ENCODE data around the gene TMEM221. TPM values are rescaled to one million over a fixed set of nuclear protein-coding genes. Genes with fewer than 3 reads are reported as not detected.
"Not testable (repeated sequence)": the region's sequence is repeated elsewhere in the genome, so short reads cannot be mapped to it uniquely, and the experiment has no call there.

The TMEM221 gene
- total RNA-seq, 2 experiments from 2014 or later = not detected

DNA sequence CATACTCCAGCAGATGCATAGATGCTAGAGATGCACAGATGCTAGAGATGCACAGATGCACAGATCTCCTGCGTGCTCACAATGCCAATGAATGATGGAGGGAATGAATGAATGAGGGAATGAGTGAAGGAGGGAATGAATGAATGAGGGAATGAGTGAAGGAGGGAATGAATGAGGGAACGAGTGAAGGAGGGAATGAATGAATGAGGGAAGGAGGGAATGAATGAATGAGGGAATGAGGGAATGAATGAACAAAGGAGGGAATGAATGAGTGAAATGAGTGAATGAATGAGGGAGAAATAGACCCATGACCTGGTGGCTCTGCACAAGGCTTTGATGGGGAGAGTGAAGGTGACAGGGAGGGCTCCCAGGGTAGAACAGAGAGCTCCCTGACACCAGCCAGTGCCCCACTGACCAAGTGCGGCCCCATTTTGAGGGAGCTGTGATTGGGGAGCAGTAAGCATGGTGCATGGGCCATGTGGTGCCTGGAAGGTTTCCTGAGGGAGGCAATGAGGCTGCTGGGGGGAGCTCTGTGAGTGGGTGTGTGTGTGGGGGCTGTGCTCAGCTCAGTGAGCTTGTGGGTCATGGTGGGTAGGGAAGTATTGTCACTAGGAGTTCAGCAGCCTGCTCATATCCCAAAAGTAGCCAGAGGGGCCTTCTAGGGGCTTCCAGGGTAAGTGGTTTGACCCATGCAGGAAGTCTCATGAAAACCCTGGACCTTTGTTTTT lies 34.6 kb upstream of the TMEM221 start:
- TF ChIP-seq, protein P1, sequence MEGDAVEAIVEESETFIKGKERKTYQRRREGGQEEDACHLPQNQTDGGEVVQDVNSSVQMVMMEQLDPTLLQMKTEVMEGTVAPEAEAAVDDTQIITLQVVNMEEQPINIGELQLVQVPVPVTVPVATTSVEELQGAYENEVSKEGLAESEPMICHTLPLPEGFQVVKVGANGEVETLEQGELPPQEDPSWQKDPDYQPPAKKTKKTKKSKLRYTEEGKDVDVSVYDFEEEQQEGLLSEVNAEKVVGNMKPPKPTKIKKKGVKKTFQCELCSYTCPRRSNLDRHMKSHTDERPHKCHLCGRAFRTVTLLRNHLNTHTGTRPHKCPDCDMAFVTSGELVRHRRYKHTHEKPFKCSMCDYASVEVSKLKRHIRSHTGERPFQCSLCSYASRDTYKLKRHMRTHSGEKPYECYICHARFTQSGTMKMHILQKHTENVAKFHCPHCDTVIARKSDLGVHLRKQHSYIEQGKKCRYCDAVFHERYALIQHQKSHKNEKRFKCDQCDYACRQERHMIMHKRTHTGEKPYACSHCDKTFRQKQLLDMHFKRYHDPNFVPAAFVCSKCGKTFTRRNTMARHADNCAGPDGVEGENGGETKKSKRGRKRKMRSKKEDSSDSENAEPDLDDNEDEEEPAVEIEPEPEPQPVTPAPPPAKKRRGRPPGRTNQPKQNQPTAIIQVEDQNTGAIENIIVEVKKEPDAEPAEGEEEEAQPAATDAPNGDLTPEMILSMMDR (IDR thresholded peaks at IDR 0.05) = no peak
- ChIA-PET POLR2A (no interaction called here), CTCF (interaction anchor here (0.6 to 1.1 kb wide), 2 partner anchors 14 to 17 kb away, joined by 3 read pairs; no protein-coding TSS in a partner anchor)
- no peak for DNase-seq
- H3K27me3 Mint-ChIP-seq = no peaks in the 10 kb centered on the region
- no peak overlapping the region for H3K4me3 Mint-ChIP-seq
- intact Hi-C loops (cut with micrococcal nuclease) = no loop called here
- no peaks in the 10 kb centered on the region for H3K36me3 Mint-ChIP-seq (ENCODE audit: low read depth)
- peaks cover 10% of the 10 kb centered on the region for H3K4me1 Mint-ChIP-seq (ENCODE audit: low read depth)
- ATAC-seq = no peak
- no peaks in the 10 kb centered on the region for H3K9me3 Mint-ChIP-seq
- no peak overlapping the region for H3K27ac Mint-ChIP-seq

DNA sequence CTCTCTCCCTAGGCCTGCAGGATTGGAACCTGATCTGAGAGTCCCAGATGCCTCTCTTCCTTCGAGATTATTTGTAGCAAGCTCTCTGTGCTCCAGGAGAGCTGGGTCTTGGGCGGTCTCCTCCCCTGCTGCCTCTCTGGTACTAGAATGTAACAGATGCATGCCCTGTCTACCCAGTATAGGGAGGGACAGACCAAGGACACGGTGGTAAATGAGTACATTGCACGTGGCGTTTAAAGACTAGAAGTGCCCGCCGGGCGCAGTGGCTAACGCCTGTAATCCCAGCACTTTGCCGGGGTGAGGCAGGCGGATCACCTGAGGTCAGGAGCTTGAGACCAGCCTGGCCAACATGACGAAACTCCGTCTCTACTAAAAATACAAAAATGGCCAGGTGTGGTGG lies 33.5 kb upstream of the TMEM221 start:
- no peak overlapping the region for H3K27ac Mint-ChIP-seq
- H3K4me3 Mint-ChIP-seq = no peak overlapping the region
- H3K4me1 Mint-ChIP-seq (ENCODE audit: low read depth) = peaks cover 3% of the 10 kb centered on the region
- ATAC-seq (no peak), DNase-seq (no peak)
- CTCF ChIA-PET = interaction anchor here (3.8 kb wide), 1 partner anchor 14 kb away, joined by 20 read pairs; no protein-coding TSS in a partner anchor
- POLR2A ChIA-PET = no interaction called here
- H3K36me3 Mint-ChIP-seq (ENCODE audit: low read depth) = no peaks in the 10 kb centered on the region
- H3K9me3 Mint-ChIP-seq = no peaks in the 10 kb centered on the region
- H3K27me3 Mint-ChIP-seq = no peaks in the 10 kb centered on the region
- intact Hi-C loops (cut with micrococcal nuclease) = no loop called here
- TF ChIP-seq, protein P1 (IDR thresholded peaks at IDR 0.05) = no peak

DNA sequence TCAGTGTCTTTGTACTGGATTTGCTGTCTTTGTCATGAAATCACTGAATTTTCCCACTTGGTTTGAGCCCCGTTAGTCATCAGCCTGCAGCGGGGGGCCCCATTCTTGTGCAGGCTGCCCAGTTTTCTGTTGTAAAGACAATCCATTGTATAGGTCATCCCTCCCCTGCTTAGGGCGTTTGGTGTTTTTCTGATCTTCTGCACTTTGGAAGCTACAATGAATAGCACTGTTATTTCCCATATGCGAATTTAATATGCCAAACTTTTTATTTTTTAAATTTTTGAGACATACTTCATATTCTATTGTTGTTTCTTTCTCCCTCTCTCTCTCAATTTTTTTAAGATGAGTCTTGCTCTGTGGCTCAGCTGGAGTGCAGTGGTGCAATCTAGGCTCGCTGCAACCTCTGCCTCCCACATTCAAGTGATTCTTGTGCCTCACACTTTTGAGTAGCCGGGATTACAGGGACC lies 30.9 kb upstream of the TMEM221 start:
- CTCF ChIA-PET = interaction anchor here (1.7 to 3.9 kb wide), 3 partner anchors 8 to 17 kb away, joined by 4 to 20 read pairs (median 15); no protein-coding TSS in a partner anchor
- Mint-ChIP-seq H3K27me3 (no peaks in the 10 kb centered on the region), H3K36me3 (ENCODE audit: low read depth) (no peaks in the 10 kb centered on the region)

DNA sequence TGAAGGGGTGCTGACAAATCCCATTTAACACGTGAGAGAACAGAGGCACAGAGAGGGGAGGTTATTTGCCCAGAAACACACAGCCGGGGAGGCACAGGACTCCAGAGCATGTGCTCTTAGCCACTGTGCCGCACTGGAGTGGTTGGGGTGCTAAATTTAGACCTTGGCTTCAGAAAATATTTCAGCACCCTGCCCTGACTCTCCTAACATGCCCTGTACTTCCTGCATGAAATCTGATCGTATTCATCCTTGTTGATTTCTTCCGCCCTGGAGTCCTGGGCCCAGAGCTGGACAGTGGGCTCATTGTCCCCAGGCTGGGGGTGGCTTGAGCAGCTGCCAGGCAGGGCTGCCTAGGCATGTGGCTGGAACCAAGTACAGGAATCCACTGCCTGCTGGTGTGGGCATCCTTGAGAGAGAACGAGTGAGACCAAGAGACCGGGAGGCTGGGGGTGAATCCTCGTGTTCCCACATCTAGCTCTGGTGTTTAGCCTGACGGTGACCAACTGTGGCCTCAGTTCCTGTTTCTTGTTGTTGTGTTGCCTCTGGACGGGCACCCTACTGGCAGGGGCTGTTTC lies 27.2 kb upstream of the TMEM221 start:
- Mint-ChIP-seq H3K36me3 (ENCODE audit: low read depth) (no peaks in the 10 kb centered on the region), H3K27me3 (no peaks in the 10 kb centered on the region), H3K4me1 (ENCODE audit: low read depth) (peaks cover 15% of the 10 kb centered on the region), H3K9me3 (no peaks in the 10 kb centered on the region), H3K27ac (no peak overlapping the region), H3K4me3 (no peak overlapping the region)
- ChIA-PET POLR2A (no interaction called here), CTCF (interaction anchor here (0.6 to 1.1 kb wide), 4 partner anchors 10 to 97 kb away, joined by 3 read pairs; no protein-coding TSS in a partner anchor)
- no peak for DNase-seq
- TF ChIP-seq, protein P1 (IDR thresholded peaks at IDR 0.05) = no peak
- intact Hi-C loops (cut with micrococcal nuclease) = no loop called here
- no peak for ATAC-seq

More for the DNA sequence above, 30.9 kb upstream of the TMEM221 start:
- intact Hi-C loops (cut with micrococcal nuclease) = no loop called here
- POLR2A ChIA-PET = interaction anchor here (0.6 kb wide), 1 partner anchor 32 kb away, joined by 3 read pairs; the partner anchor contains the start of gene PGLS
- TF ChIP-seq, protein P1 (IDR thresholded peaks at IDR 0.05) = no peak
- DNase-seq (no peak), ATAC-seq (no peak)
- H3K9me3 Mint-ChIP-seq = no peaks in the 10 kb centered on the region
- H3K4me3 Mint-ChIP-seq = no peak overlapping the region
- H3K4me1 Mint-ChIP-seq (ENCODE audit: low read depth) = peaks cover 3% of the 10 kb centered on the region
- no peak overlapping the region for H3K27ac Mint-ChIP-seq

DNA sequence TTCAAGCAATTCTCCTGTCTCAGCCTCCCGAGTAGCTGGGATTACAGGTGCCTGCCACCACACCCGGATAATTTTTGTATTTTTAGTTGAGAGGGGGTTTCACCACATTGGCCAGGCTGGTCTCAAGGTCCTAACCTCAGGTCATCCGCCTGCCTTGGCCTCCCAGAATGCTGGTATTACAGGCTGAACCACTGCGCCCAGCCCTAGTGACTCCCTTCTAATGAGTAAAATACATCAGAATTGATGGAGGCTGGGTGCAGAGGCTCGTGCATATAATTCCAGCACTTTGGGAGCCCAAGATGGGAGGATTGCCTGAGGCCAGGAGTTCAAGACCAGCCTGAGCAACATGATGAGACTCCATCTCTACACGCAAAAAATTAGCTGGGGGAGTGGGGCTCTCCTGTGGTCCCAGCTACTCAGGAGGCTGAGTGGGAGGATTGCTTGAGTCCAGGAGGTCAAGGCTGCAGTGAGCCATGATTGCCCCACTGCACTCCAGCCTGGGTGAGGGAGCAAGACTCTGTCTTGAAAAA lies 26.6 kb upstream of the TMEM221 start:
- H3K27me3 Mint-ChIP-seq; DNase-seq; H3K9me3 Mint-ChIP-seq; intact Hi-C loops (cut with micrococcal nuclease); H3K27ac Mint-ChIP-seq; H3K36me3 Mint-ChIP-seq (ENCODE audit: low read depth); POLR2A ChIA-PET; ATAC-seq; H3K4me3 Mint-ChIP-seq: not testable (repeated sequence)
- H3K4me1 Mint-ChIP-seq (ENCODE audit: low read depth) = peaks cover 15% of the 10 kb centered on the region
- CTCF ChIA-PET = interaction anchor here (0.6 to 1.1 kb wide), 4 partner anchors 9 to 97 kb away, joined by 3 read pairs; no protein-coding TSS in a partner anchor
